Astrocyte (in vitro differentiated cells and primary cell): Measurements from ENCODE around the gene CFAP57. TPM values are rescaled to one million over a fixed set of nuclear protein-coding genes. Genes with fewer than 3 reads are reported as not detected.

Experiments
- DNase-seq: peaks from one replicate; pipeline ENCODE4 v3.0.0-alpha.2; 2010; ENCODE audit warnings: low read depth
- FAIRE-seq: peaks from 2 replicates; lab custom pipeline; 2011; peaks lifted over from hg19 to GRCh38; lab: Jason Lieb, UNC
- H2AFZ ChIP-seq: 2 replicates; pipeline ENCODE4 v1.6.0; 2012; ENCODE audit warnings: low read depth, low read length, inconsistent platforms
- H3K27ac ChIP-seq: 2 replicates; pipeline ENCODE4 v1.5.1; 2011; ENCODE audit warnings: low read depth, low read length, inconsistent platforms
- H3K27me3 ChIP-seq: 2 replicates; pipeline ENCODE4 v1.6.0; 2011; ENCODE audit warnings: low read length, inconsistent platforms; ENCODE audit not compliant: insufficient read depth
- H3K36me3 ChIP-seq: 2 replicates; pipeline ENCODE4 v1.5.1; 2011; ENCODE audit warnings: low read length, inconsistent platforms; ENCODE audit not compliant: insufficient read depth
- H3K4me1 ChIP-seq: 2 replicates; pipeline ENCODE4 v1.5.1; 2011; ENCODE audit warnings: low read length, inconsistent platforms; ENCODE audit not compliant: insufficient read depth
- H3K4me2 ChIP-seq: 2 replicates; pipeline ENCODE4 v1.6.0; 2012; ENCODE audit warnings: low read length, inconsistent platforms
- H3K4me3 ChIP-seq: 2 replicates; pipeline ENCODE4 v1.5.1; 2011; ENCODE audit warnings: low read depth, mild to moderate bottlenecking, low read length, inconsistent platforms; ENCODE audit not compliant: insufficient read depth
- H3K79me2 ChIP-seq: 2 replicates; pipeline ENCODE4 v1.6.0; 2012; ENCODE audit warnings: mild to moderate bottlenecking, low read length, inconsistent platforms; ENCODE audit not compliant: insufficient read depth
- H3K9ac ChIP-seq: 2 replicates; pipeline ENCODE4 v1.6.0; 2012; ENCODE audit warnings: mild to moderate bottlenecking, low read length, inconsistent platforms
- H3K9me3 ChIP-seq: 2 replicates; pipeline ENCODE4 v1.5.1; 2012; ENCODE audit warnings: low read depth, mild to moderate bottlenecking, low read length, inconsistent platforms; ENCODE audit not compliant: insufficient read depth
- H4K20me1 ChIP-seq: 2 replicates; pipeline ENCODE4 v1.6.0; 2012; ENCODE audit warnings: low read length, inconsistent platforms; ENCODE audit not compliant: insufficient read depth
- H3K27ac Mint-ChIP-seq: one replicate; pipeline ENCODE4 v1.8.0; 2021; ENCODE audit warnings: mild to moderate bottlenecking, mixed read lengths; ENCODE audit not compliant: unreplicated experiment
- H3K27me3 Mint-ChIP-seq: one replicate; pipeline ENCODE4 v1.8.0; 2021; ENCODE audit warnings: low read depth, mixed read lengths; ENCODE audit not compliant: unreplicated experiment
- H3K36me3 Mint-ChIP-seq: one replicate; pipeline ENCODE4 v1.8.0; 2021; ENCODE audit warnings: low read depth, mixed read lengths; ENCODE audit not compliant: unreplicated experiment
- H3K4me1 Mint-ChIP-seq: one replicate; pipeline ENCODE4 v1.8.0; 2021; ENCODE audit warnings: low read depth, mixed read lengths; ENCODE audit not compliant: unreplicated experiment
- H3K4me3 Mint-ChIP-seq: one replicate; pipeline ENCODE4 v1.8.0; 2021; ENCODE audit warnings: mild to moderate bottlenecking, moderate library complexity, mixed read lengths; ENCODE audit not compliant: unreplicated experiment
- H3K9me3 Mint-ChIP-seq: one replicate; pipeline ENCODE4 v1.8.0; 2021; ENCODE audit warnings: mild to moderate bottlenecking, mixed read lengths; ENCODE audit not compliant: unreplicated experiment
- EZH2 ChIP-seq: IDR thresholded peaks from 2 replicates; pipeline ENCODE4 v1.6.1; 2012; ENCODE audit warnings: mild to moderate bottlenecking, low read length, inconsistent platforms; ENCODE audit not compliant: insufficient read depth
- total RNA-seq: library from RNA; stranded (reverse); gene quantifications from 2 replicates; pipeline ENCODE4 v1.2.1, GENCODE V29; 2021
- TF ChIP-seq, protein P1 (sequence below): IDR thresholded peaks from 2 replicates; pipeline ENCODE4 v1.5.1; 2011; ENCODE audit warnings: low read depth, mild to moderate bottlenecking, inconsistent platforms, low read length, moderate library complexity; ENCODE audit not compliant: insufficient read depth

The CFAP57 gene
- total RNA-seq, 1 donor from 2014 or later, result 0.18 TPM

GRCh38 chr1:43258370-43258769 lies 86.2 kb downstream of the CFAP57 start:
- Histone ChIP-seq H3K4me1 (no peaks in the 10 kb centered on the region), H3K79me2 (no peaks in the 10 kb centered on the region), H3K27me3 (peaks cover 4% of the 10 kb centered on the region), H4K20me1 (no peaks in the 10 kb centered on the region), H3K36me3 (no peaks in the 10 kb centered on the region), H3K4me3 (no peak overlapping the region), H2AFZ (no peak overlapping the region), H3K9ac (no peak overlapping the region), H3K27ac (no peak overlapping the region), H3K4me2 (no peak overlapping the region), H3K9me3 (peaks cover 1% of the 10 kb centered on the region)
- Mint-ChIP-seq H3K4me3 (no peak overlapping the region), H3K27ac (no peak overlapping the region), H3K27me3 (peaks cover 25% of the 10 kb centered on the region), H3K36me3 (peaks cover 4% of the 10 kb centered on the region), H3K9me3 (peaks cover 22% of the 10 kb centered on the region), H3K4me1 (no peaks in the 10 kb centered on the region)
- TF ChIP-seq EZH2, result no peak
- TF ChIP-seq, protein P1, sequence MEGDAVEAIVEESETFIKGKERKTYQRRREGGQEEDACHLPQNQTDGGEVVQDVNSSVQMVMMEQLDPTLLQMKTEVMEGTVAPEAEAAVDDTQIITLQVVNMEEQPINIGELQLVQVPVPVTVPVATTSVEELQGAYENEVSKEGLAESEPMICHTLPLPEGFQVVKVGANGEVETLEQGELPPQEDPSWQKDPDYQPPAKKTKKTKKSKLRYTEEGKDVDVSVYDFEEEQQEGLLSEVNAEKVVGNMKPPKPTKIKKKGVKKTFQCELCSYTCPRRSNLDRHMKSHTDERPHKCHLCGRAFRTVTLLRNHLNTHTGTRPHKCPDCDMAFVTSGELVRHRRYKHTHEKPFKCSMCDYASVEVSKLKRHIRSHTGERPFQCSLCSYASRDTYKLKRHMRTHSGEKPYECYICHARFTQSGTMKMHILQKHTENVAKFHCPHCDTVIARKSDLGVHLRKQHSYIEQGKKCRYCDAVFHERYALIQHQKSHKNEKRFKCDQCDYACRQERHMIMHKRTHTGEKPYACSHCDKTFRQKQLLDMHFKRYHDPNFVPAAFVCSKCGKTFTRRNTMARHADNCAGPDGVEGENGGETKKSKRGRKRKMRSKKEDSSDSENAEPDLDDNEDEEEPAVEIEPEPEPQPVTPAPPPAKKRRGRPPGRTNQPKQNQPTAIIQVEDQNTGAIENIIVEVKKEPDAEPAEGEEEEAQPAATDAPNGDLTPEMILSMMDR, result no peak
- no peak for DNase-seq
- FAIRE-seq, result no peak

DNA sequence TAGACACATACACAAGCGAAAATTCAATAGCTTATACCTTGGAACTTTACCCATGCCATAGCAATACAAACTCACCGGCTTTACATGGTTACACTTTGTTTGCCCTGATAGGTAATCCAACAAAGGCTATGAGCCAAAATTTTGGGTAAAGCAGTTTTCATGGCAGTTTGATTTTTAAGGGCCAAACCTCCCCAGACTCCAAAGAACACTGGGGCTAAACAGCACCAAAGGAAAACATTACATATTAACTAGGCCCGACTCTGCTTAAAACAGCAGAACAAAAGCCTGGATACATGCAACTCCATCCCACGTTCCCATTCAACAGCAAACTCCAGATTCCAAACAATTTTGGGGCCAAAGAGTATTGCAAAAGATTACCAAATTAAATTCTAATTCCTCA lies 93.3 kb downstream of the CFAP57 start:
- Histone ChIP-seq H3K4me3 (no peak overlapping the region), H3K36me3 (no peaks in the 10 kb centered on the region), H2AFZ (no peak overlapping the region), H3K27me3 (no peaks in the 10 kb centered on the region), H4K20me1 (no peaks in the 10 kb centered on the region), H3K4me1 (peaks cover 1% of the 10 kb centered on the region), H3K79me2 (no peaks in the 10 kb centered on the region), H3K27ac (no peak overlapping the region), H3K4me2 (no peak overlapping the region), H3K9ac (no peak overlapping the region), H3K9me3 (peaks cover 5% of the 10 kb centered on the region)
- Mint-ChIP-seq H3K36me3 (peaks cover 8% of the 10 kb centered on the region), H3K4me1 (no peaks in the 10 kb centered on the region), H3K9me3 (peaks cover 28% of the 10 kb centered on the region), H3K4me3 (no peak overlapping the region), H3K27me3 (peaks cover 3% of the 10 kb centered on the region), H3K27ac (no peak overlapping the region)
- no peak for TF ChIP-seq EZH2
- TF ChIP-seq, protein P1, result no peak
- FAIRE-seq (no peak), DNase-seq (no peak)

DNA sequence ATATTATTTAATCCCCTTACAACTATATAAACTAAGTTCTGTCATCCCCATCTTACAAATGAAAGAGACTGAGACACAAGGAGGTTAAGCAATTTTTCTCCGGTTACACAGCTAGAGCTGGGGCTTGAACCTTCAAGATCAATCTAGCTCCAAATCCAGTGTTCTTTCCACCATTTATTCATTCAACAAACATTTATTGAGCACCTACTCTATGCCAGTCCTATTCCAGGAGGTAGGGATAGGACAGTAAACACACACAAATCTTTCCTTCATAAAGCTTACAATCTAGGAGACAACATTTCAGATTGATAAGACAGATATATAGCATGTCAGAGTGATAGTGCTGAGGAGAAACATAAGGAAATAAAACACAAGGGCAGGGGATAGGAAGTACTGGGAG lies 94.8 kb downstream of the CFAP57 start:
- peaks cover 4% of the 10 kb centered on the region for H3K36me3 Mint-ChIP-seq
- no peak overlapping the region for H3K4me3 Mint-ChIP-seq
- H3K9me3 Mint-ChIP-seq, result peaks cover 18% of the 10 kb centered on the region
- no peaks in the 10 kb centered on the region for H3K36me3 ChIP-seq
- H3K4me3 ChIP-seq, result no peak overlapping the region
- H4K20me1 ChIP-seq, result no peaks in the 10 kb centered on the region
- FAIRE-seq, result no peak
- H3K27me3 Mint-ChIP-seq, result peaks cover 7% of the 10 kb centered on the region
- H2AFZ ChIP-seq, result no peak overlapping the region
- H3K27ac Mint-ChIP-seq, result no peak overlapping the region
- no peak overlapping the region for H3K9ac ChIP-seq
- no peaks in the 10 kb centered on the region for H3K79me2 ChIP-seq
- H3K27ac ChIP-seq, result no peak overlapping the region
- no peak overlapping the region for H3K4me2 ChIP-seq
- H3K27me3 ChIP-seq, result peaks cover under 1% of the 10 kb centered on the region
- TF ChIP-seq EZH2, result no peak
- TF ChIP-seq, protein P1, result no peak
- no peak for DNase-seq
- H3K4me1 Mint-ChIP-seq, result peaks cover 4% of the 10 kb centered on the region
- H3K9me3 ChIP-seq, result peaks cover 5% of the 10 kb centered on the region
- peaks cover 7% of the 10 kb centered on the region for H3K4me1 ChIP-seq
